H9 (cell line): ENCODE measurements around the gene NDUFA11. TPM values are rescaled to one million over a fixed set of nuclear protein-coding genes. Genes with fewer than 3 reads are reported as not detected.

Experiments used
- DNase-seq: peaks from one replicate; pipeline ENCODE4 v3.0.0-alpha.2; 2017
- H2AFZ ChIP-seq: one replicate; pipeline ENCODE4 v1.6.1; 2013; ENCODE audit warnings: mild to moderate bottlenecking, low read length, control low read depth, moderate library complexity
- H2AK5ac ChIP-seq: 2 replicates; pipeline ENCODE4 v1.6.1; 2013; ENCODE audit warnings: low read length, control low read depth, mixed read lengths; ENCODE audit not compliant: insufficient read length
- H2BK120ac ChIP-seq: one replicate; pipeline ENCODE4 v1.6.1; 2013; ENCODE audit warnings: low read depth, mild to moderate bottlenecking, low read length, control low read depth, inconsistent platforms; ENCODE audit not compliant: poor library complexity, severe bottlenecking
- H2BK12ac ChIP-seq: 2 replicates; pipeline ENCODE4 v1.6.1; 2013; ENCODE audit warnings: low read length, control low read depth, mixed read lengths, low read depth; ENCODE audit not compliant: insufficient read length
- H2BK15ac ChIP-seq: 2 replicates; pipeline ENCODE4 v1.6.1; 2013; ENCODE audit warnings: low read depth, low read length, control low read depth
- H2BK20ac ChIP-seq: one replicate; pipeline ENCODE4 v1.6.1; 2013; ENCODE audit warnings: low read depth, mild to moderate bottlenecking, low read length, control low read depth, inconsistent platforms; ENCODE audit not compliant: poor library complexity, severe bottlenecking
- H2BK5ac ChIP-seq: 2 replicates; pipeline ENCODE4 v1.6.1; 2013; ENCODE audit warnings: low read length, control low read depth, mixed read lengths; ENCODE audit not compliant: insufficient read length
- H3K14ac ChIP-seq: 2 replicates; pipeline ENCODE4 v1.6.1; 2013; ENCODE audit warnings: low read length, control low read depth; ENCODE audit not compliant: insufficient read depth
- H3K18ac ChIP-seq: 2 replicates; pipeline ENCODE4 v1.6.1; 2013; ENCODE audit warnings: low read depth, mild to moderate bottlenecking, mixed read lengths, low read length, control low read depth; ENCODE audit not compliant: insufficient read length
- H3K23ac ChIP-seq: 2 replicates; pipeline ENCODE4 v1.6.1; 2013; ENCODE audit warnings: low read length, control low read depth, mixed read lengths, low read depth; ENCODE audit not compliant: insufficient read length
- H3K23me2 ChIP-seq: 2 replicates; pipeline ENCODE4 v1.6.1; 2013; ENCODE audit warnings: low read depth, mild to moderate bottlenecking, mixed read lengths, low read length, control low read depth; ENCODE audit not compliant: insufficient read length, poor library complexity, severe bottlenecking
- H3K27ac ChIP-seq: 2 replicates; pipeline ENCODE4 v1.5.1; 2013; ENCODE audit warnings: low read length, control low read depth, mixed read lengths, low read depth; ENCODE audit not compliant: insufficient read length
- H3K27me3 ChIP-seq: 2 replicates; pipeline ENCODE4 v1.6.1; 2013; ENCODE audit warnings: low read length, control low read depth, inconsistent platforms; ENCODE audit not compliant: insufficient read depth
- H3K4ac ChIP-seq: 2 replicates; pipeline ENCODE4 v1.6.1; 2013; ENCODE audit warnings: low read depth, mild to moderate bottlenecking, control low read depth, inconsistent platforms, low read length, moderate library complexity
- H3K4me1 ChIP-seq: 2 replicates; pipeline ENCODE4 v1.6.1; 2013; ENCODE audit warnings: low read length, control low read depth, inconsistent platforms; ENCODE audit not compliant: insufficient read depth
- H3K4me2 ChIP-seq: 2 replicates; pipeline ENCODE4 v1.6.1; 2013; ENCODE audit warnings: low read length, control low read depth, mixed read lengths; ENCODE audit not compliant: insufficient read length, insufficient read depth
- H3K56ac ChIP-seq: 2 replicates; pipeline ENCODE4 v1.6.1; 2013; ENCODE audit warnings: low read depth, mild to moderate bottlenecking, mixed read lengths, low read length, control low read depth; ENCODE audit not compliant: insufficient read length
- H3K79me1 ChIP-seq: 2 replicates; pipeline ENCODE4 v1.6.1; 2013; ENCODE audit warnings: low read depth, mild to moderate bottlenecking, moderate library complexity, low read length, control low read depth, inconsistent platforms; ENCODE audit not compliant: insufficient read depth, poor library complexity, severe bottlenecking
- H3K79me2 ChIP-seq: 2 replicates; pipeline ENCODE4 v1.6.1; 2013; ENCODE audit warnings: low read length, control low read depth, inconsistent platforms; ENCODE audit not compliant: insufficient read depth
- H3K9ac ChIP-seq: 2 replicates; pipeline ENCODE4 v1.6.1; 2013; ENCODE audit warnings: low read length, control low read depth, mixed read lengths; ENCODE audit not compliant: insufficient read length; ENCODE audit errors: extremely low read depth
- H3K9me3 ChIP-seq: one replicate; pipeline ENCODE4 v1.6.1; 2013; ENCODE audit warnings: low read depth, low read length, inconsistent platforms; ENCODE audit not compliant: control insufficient read depth
- H3T11ph ChIP-seq: one replicate; pipeline ENCODE4 v1.6.1; 2013; ENCODE audit warnings: mild to moderate bottlenecking, low read length, control low read depth, inconsistent platforms
- H4K20me1 ChIP-seq: one replicate; pipeline ENCODE4 v1.6.1; 2013; ENCODE audit not compliant: control insufficient read depth, insufficient read length, insufficient read depth
- H4K5ac ChIP-seq: 2 replicates; pipeline ENCODE4 v1.6.1; 2013; ENCODE audit warnings: low read depth, mild to moderate bottlenecking, mixed read lengths, low read length, control low read depth; ENCODE audit not compliant: insufficient read length
- H4K8ac ChIP-seq: replicated peaks from 2 replicates; pipeline ENCODE4 v1.6.1; 2013; ENCODE audit warnings: low read length, control low read depth, mixed read lengths, low read depth; ENCODE audit not compliant: insufficient read length
- H4K91ac ChIP-seq: 2 replicates; pipeline ENCODE4 v1.6.1; 2013; ENCODE audit warnings: low read depth, mild to moderate bottlenecking, moderate library complexity, mixed read lengths, low read length, control low read depth; ENCODE audit not compliant: insufficient read length
- H3K27ac Mint-ChIP-seq, 3 experiments: 2 replicates in 2 of 3; 3 replicates in 1 of 3; pipeline ENCODE4 v1.8.0; 2020 to 2021; ENCODE audit warnings: mixed read lengths in 3 of 3, mild to moderate bottlenecking in 1 of 3, moderate library complexity in 1 of 3
- H3K27me3 Mint-ChIP-seq: 2 replicates; pipeline ENCODE4 v1.8.0; 2021; ENCODE audit warnings: low read depth, mild to moderate bottlenecking, moderate library complexity, mixed read lengths
- H3K36me3 Mint-ChIP-seq, 3 experiments: 2 replicates in 2 of 3; 3 replicates in 1 of 3; pipeline ENCODE4 v1.8.0; 2020 to 2021; ENCODE audit warnings: low read depth in 3 of 3, mixed read lengths in 3 of 3; ENCODE audit not compliant: insufficient read depth in 1 of 3
- H3K4me1 Mint-ChIP-seq, 2 experiments: 2 replicates each; pipeline ENCODE4 v1.8.0; 2020; ENCODE audit warnings: mixed read lengths in 2 of 2
- H3K4me3 Mint-ChIP-seq, 2 experiments: 2 replicates in 1 of 2; 3 replicates in 1 of 2; pipeline ENCODE4 v1.8.0; 2020 to 2021; ENCODE audit warnings: mild to moderate bottlenecking in 2 of 2, mixed read lengths in 2 of 2, moderate library complexity in 1 of 2
- H3K9me3 Mint-ChIP-seq, 2 experiments: 2 replicates in 1 of 2; 3 replicates in 1 of 2; pipeline ENCODE4 v1.8.0; 2020; ENCODE audit warnings: mild to moderate bottlenecking in 2 of 2, mixed read lengths in 2 of 2, moderate library complexity in 1 of 2
- WGBS: extraction: QIAGEN DNeasy Blood & Tissue Kit; methylation state at CpG from one replicate; pipeline ENCODE4 v1.1.7; 2013; ENCODE audit warnings: missing lambda C conversion rate, low lambda C conversion rate, mixed read lengths; ENCODE audit not compliant: insufficient read length; ENCODE audit errors: extremely low coverage; 5-methylcytosine and 5-hydroxymethylcytosine counted together
- total RNA-seq: library from RNA; stranded (reverse); gene quantifications from 2 replicates; pipeline ENCODE4 v1.2.1, GENCODE V29; 2021
- TF ChIP-seq, protein P1 (sequence below): fragments of 200-600 bp; sonication (generic); conservative IDR thresholded peaks from 3 replicates; pipeline ENCODE4 v1.8.0; 2021; ENCODE audit warnings: antibody characterized with exemption, mild to moderate bottlenecking

The NDUFA11 gene
- total RNA-seq, 1 experiment from 2014 or later = 282 TPM

- no peaks in the 10 kb centered on the region for H3K4me1 Mint-ChIP-seq
- Histone ChIP-seq H3K14ac (no peak overlapping the region), H3K79me2 (no peaks in the 10 kb centered on the region), H3K23ac (no peak overlapping the region), H4K91ac (no peak overlapping the region), H2AFZ (no peak overlapping the region), H3K4me1 (no peaks in the 10 kb centered on the region), H3K27ac (no peak overlapping the region), H2BK12ac (no peak overlapping the region), H3K79me1 (no peaks in the 10 kb centered on the region), H2AK5ac (no peak overlapping the region), H2BK15ac (no peak overlapping the region), H3K9ac (no peak overlapping the region), H3K56ac (no peak overlapping the region), H3K23me2 (no peaks in the 10 kb centered on the region), H2BK120ac (no peak overlapping the region), H2BK20ac (no peak overlapping the region), H3K4ac (no peak overlapping the region), H4K5ac (no peak overlapping the region), H3K18ac (no peak overlapping the region), H3K27me3 (no peaks in the 10 kb centered on the region), H4K8ac (no peak overlapping the region), H4K20me1 (no peaks in the 10 kb centered on the region), H3T11ph (no peak overlapping the region), H3K4me2 (no peak overlapping the region), H2BK5ac (no peak overlapping the region), H3K9me3 (no peaks in the 10 kb centered on the region)
- DNase-seq = no peak
- TF ChIP-seq, protein P1, sequence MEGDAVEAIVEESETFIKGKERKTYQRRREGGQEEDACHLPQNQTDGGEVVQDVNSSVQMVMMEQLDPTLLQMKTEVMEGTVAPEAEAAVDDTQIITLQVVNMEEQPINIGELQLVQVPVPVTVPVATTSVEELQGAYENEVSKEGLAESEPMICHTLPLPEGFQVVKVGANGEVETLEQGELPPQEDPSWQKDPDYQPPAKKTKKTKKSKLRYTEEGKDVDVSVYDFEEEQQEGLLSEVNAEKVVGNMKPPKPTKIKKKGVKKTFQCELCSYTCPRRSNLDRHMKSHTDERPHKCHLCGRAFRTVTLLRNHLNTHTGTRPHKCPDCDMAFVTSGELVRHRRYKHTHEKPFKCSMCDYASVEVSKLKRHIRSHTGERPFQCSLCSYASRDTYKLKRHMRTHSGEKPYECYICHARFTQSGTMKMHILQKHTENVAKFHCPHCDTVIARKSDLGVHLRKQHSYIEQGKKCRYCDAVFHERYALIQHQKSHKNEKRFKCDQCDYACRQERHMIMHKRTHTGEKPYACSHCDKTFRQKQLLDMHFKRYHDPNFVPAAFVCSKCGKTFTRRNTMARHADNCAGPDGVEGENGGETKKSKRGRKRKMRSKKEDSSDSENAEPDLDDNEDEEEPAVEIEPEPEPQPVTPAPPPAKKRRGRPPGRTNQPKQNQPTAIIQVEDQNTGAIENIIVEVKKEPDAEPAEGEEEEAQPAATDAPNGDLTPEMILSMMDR = no peak
- no peak overlapping the region for H3K27ac Mint-ChIP-seq
- no peak overlapping the region for H3K4me3 Mint-ChIP-seq
- no CpG with 5 or more reads among the region's 42 CpGs for WGBS
- H3K9me3 Mint-ChIP-seq = no peaks in the 10 kb centered on the region
- no peaks in the 10 kb centered on the region; the same call in 1 of the 2 replicates for H3K27me3 Mint-ChIP-seq
- H3K36me3 Mint-ChIP-seq = peaks cover 11 to 39% (median 34%) of the 10 kb centered on the region in 3 experiments
Measured at GRCh38 chr19:5914946-5915781, 11.6 kb upstream of the NDUFA11 start.
